Esophagus squamous epithelium (tissue), 4 donors: Measurements from ENCODE around the gene HPSE2.

ENCODE experiments used
- CTCF ChIP-seq, 6 experiments: fragments of 450-650 bp in 4 of 6; fragments of 200-600 bp in 2 of 6; sonication (generic) in 2 of 6; IDR thresholded peaks; one replicate each; pipeline ENCODE4 v1.5.1; 2016 to 2019; ENCODE audit warnings: antibody characterized with exemption in 6 of 6, mild to moderate bottlenecking in 4 of 6, moderate library complexity in 4 of 6
- POLR2A ChIP-seq, 4 donors: fragments of 450-650 bp; IDR thresholded peaks; one replicate each; pipeline ENCODE4 v1.6.1; 2017; ENCODE audit warnings: antibody characterized with exemption in 4 of 4, mild to moderate bottlenecking in 4 of 4, moderate library complexity in 3 of 4

GRCh38 chr10:98632456-98633150 is 603.0 kb downstream of the HPSE2 start:
- TF ChIP-seq CTCF (IDR thresholded peaks at IDR 0.05), result no peak
- no peak for TF ChIP-seq POLR2A (IDR thresholded peaks at IDR 0.05)
